Breast epithelium (tissue), 3 donors: ENCODE results near the gene FITM1.

Experiments
- POLR2AphosphoS5 ChIP-seq, 3 donors: sonication (generic); formaldehyde crosslinking; IDR thresholded peaks; one replicate each; pipeline ENCODE4 v1.6.1; 2017; ENCODE audit warnings: antibody characterized with exemption in 3 of 3
- TF ChIP-seq, protein P1 (sequence below), 3 donors: fragments of 450-650 bp; IDR thresholded peaks; one replicate each; pipeline ENCODE4 v1.5.1; 2016 to 2017; ENCODE audit warnings: antibody characterized with exemption in 3 of 3, mild to moderate bottlenecking in 3 of 3, moderate library complexity in 3 of 3

- TF ChIP-seq, protein P1, sequence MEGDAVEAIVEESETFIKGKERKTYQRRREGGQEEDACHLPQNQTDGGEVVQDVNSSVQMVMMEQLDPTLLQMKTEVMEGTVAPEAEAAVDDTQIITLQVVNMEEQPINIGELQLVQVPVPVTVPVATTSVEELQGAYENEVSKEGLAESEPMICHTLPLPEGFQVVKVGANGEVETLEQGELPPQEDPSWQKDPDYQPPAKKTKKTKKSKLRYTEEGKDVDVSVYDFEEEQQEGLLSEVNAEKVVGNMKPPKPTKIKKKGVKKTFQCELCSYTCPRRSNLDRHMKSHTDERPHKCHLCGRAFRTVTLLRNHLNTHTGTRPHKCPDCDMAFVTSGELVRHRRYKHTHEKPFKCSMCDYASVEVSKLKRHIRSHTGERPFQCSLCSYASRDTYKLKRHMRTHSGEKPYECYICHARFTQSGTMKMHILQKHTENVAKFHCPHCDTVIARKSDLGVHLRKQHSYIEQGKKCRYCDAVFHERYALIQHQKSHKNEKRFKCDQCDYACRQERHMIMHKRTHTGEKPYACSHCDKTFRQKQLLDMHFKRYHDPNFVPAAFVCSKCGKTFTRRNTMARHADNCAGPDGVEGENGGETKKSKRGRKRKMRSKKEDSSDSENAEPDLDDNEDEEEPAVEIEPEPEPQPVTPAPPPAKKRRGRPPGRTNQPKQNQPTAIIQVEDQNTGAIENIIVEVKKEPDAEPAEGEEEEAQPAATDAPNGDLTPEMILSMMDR (IDR thresholded peaks at IDR 0.05): no peak
- no peak for TF ChIP-seq POLR2AphosphoS5 (IDR thresholded peaks at IDR 0.05)
Observed at GRCh38 chr14:24136684-24137528, 6.4 kb downstream of the FITM1 start.
